Astrocyte (in vitro differentiated cells and primary cell): ENCODE data around the gene SHC4. TPM values are rescaled to one million over a fixed set of nuclear protein-coding genes. Genes with fewer than 3 reads are reported as not detected.

Experiments used
- DNase-seq: peaks from one replicate; pipeline ENCODE4 v3.0.0-alpha.2; 2010; ENCODE audit warnings: low read depth
- FAIRE-seq: peaks from 2 replicates; lab custom pipeline; 2011; peaks lifted over from hg19 to GRCh38; lab: Jason Lieb, UNC
- H2AFZ ChIP-seq: 2 replicates; pipeline ENCODE4 v1.6.0; 2012; ENCODE audit warnings: low read depth, low read length, inconsistent platforms
- H3K27ac ChIP-seq: 2 replicates; pipeline ENCODE4 v1.5.1; 2011; ENCODE audit warnings: low read depth, low read length, inconsistent platforms
- H3K27me3 ChIP-seq: 2 replicates; pipeline ENCODE4 v1.6.0; 2011; ENCODE audit warnings: low read length, inconsistent platforms; ENCODE audit not compliant: insufficient read depth
- H3K36me3 ChIP-seq: 2 replicates; pipeline ENCODE4 v1.5.1; 2011; ENCODE audit warnings: low read length, inconsistent platforms; ENCODE audit not compliant: insufficient read depth
- H3K4me1 ChIP-seq: 2 replicates; pipeline ENCODE4 v1.5.1; 2011; ENCODE audit warnings: low read length, inconsistent platforms; ENCODE audit not compliant: insufficient read depth
- H3K4me2 ChIP-seq: 2 replicates; pipeline ENCODE4 v1.6.0; 2012; ENCODE audit warnings: low read length, inconsistent platforms
- H3K4me3 ChIP-seq: 2 replicates; pipeline ENCODE4 v1.5.1; 2011; ENCODE audit warnings: low read depth, mild to moderate bottlenecking, low read length, inconsistent platforms; ENCODE audit not compliant: insufficient read depth
- H3K79me2 ChIP-seq: 2 replicates; pipeline ENCODE4 v1.6.0; 2012; ENCODE audit warnings: mild to moderate bottlenecking, low read length, inconsistent platforms; ENCODE audit not compliant: insufficient read depth
- H3K9ac ChIP-seq: 2 replicates; pipeline ENCODE4 v1.6.0; 2012; ENCODE audit warnings: mild to moderate bottlenecking, low read length, inconsistent platforms
- H3K9me3 ChIP-seq: 2 replicates; pipeline ENCODE4 v1.5.1; 2012; ENCODE audit warnings: low read depth, mild to moderate bottlenecking, low read length, inconsistent platforms; ENCODE audit not compliant: insufficient read depth
- H4K20me1 ChIP-seq: 2 replicates; pipeline ENCODE4 v1.6.0; 2012; ENCODE audit warnings: low read length, inconsistent platforms; ENCODE audit not compliant: insufficient read depth
- H3K27ac Mint-ChIP-seq: one replicate; pipeline ENCODE4 v1.8.0; 2021; ENCODE audit warnings: mild to moderate bottlenecking, mixed read lengths; ENCODE audit not compliant: unreplicated experiment
- H3K27me3 Mint-ChIP-seq: one replicate; pipeline ENCODE4 v1.8.0; 2021; ENCODE audit warnings: low read depth, mixed read lengths; ENCODE audit not compliant: unreplicated experiment
- H3K36me3 Mint-ChIP-seq: one replicate; pipeline ENCODE4 v1.8.0; 2021; ENCODE audit warnings: low read depth, mixed read lengths; ENCODE audit not compliant: unreplicated experiment
- H3K4me1 Mint-ChIP-seq: one replicate; pipeline ENCODE4 v1.8.0; 2021; ENCODE audit warnings: low read depth, mixed read lengths; ENCODE audit not compliant: unreplicated experiment
- H3K4me3 Mint-ChIP-seq: one replicate; pipeline ENCODE4 v1.8.0; 2021; ENCODE audit warnings: mild to moderate bottlenecking, moderate library complexity, mixed read lengths; ENCODE audit not compliant: unreplicated experiment
- H3K9me3 Mint-ChIP-seq: one replicate; pipeline ENCODE4 v1.8.0; 2021; ENCODE audit warnings: mild to moderate bottlenecking, mixed read lengths; ENCODE audit not compliant: unreplicated experiment
- CTCF ChIP-seq: IDR thresholded peaks from 2 replicates; pipeline ENCODE4 v1.5.1; 2011; ENCODE audit warnings: low read depth, mild to moderate bottlenecking, inconsistent platforms, low read length, moderate library complexity; ENCODE audit not compliant: insufficient read depth
- EZH2 ChIP-seq: IDR thresholded peaks from 2 replicates; pipeline ENCODE4 v1.6.1; 2012; ENCODE audit warnings: mild to moderate bottlenecking, low read length, inconsistent platforms; ENCODE audit not compliant: insufficient read depth
- total RNA-seq: library from RNA; stranded (reverse); gene quantifications from 2 replicates; pipeline ENCODE4 v1.2.1, GENCODE V29; 2021

SHC4 gene
- total RNA-seq, 1 donor from 2014 or later = 2.7 TPM

- Histone ChIP-seq H3K79me2 (no peaks in the 10 kb centered on the region), H3K9ac (no peak overlapping the region), H3K4me2 (no peak overlapping the region), H3K27ac (no peak overlapping the region), H3K27me3 (no peaks in the 10 kb centered on the region), H3K4me1 (no peaks in the 10 kb centered on the region), H3K9me3 (no peaks in the 10 kb centered on the region), H3K36me3 (peaks cover 7% of the 10 kb centered on the region), H4K20me1 (no peaks in the 10 kb centered on the region), H3K4me3 (no peak overlapping the region), H2AFZ (no peak overlapping the region)
- Mint-ChIP-seq H3K4me1 (peaks cover 3% of the 10 kb centered on the region), H3K9me3 (no peaks in the 10 kb centered on the region), H3K27ac (no peak overlapping the region), H3K27me3 (no peaks in the 10 kb centered on the region), H3K4me3 (no peak overlapping the region), H3K36me3 (peaks cover 1% of the 10 kb centered on the region)
- TF ChIP-seq EZH2 (no peak), CTCF (no peak)
- FAIRE-seq (no peak), DNase-seq (no peak)
These were observed 182.1 kb downstream of the SHC4 start for GRCh38 chr15:48781481-48782081.

GRCh38 chr15:48781017-48781416, 182.7 kb downstream of the SHC4 start:
- Histone ChIP-seq H3K27ac (no peak overlapping the region), H3K27me3 (no peaks in the 10 kb centered on the region), H3K9me3 (no peaks in the 10 kb centered on the region), H2AFZ (no peak overlapping the region), H3K4me2 (no peak overlapping the region), H3K4me3 (no peak overlapping the region), H3K4me1 (no peaks in the 10 kb centered on the region), H3K79me2 (no peaks in the 10 kb centered on the region), H3K9ac (no peak overlapping the region), H3K36me3 (peaks cover 7% of the 10 kb centered on the region), H4K20me1 (no peaks in the 10 kb centered on the region)
- Mint-ChIP-seq H3K4me1 (peaks cover 3% of the 10 kb centered on the region), H3K27me3 (no peaks in the 10 kb centered on the region), H3K36me3 (peaks cover 1% of the 10 kb centered on the region), H3K4me3 (no peak overlapping the region), H3K9me3 (no peaks in the 10 kb centered on the region), H3K27ac (no peak overlapping the region)
- no peak for DNase-seq
- FAIRE-seq = no peak
- TF ChIP-seq EZH2 (no peak), CTCF (no peak)

GRCh38 chr15:48778331-48778730, 185.4 kb downstream of the SHC4 start:
- FAIRE-seq = no peak
- H3K27me3 Mint-ChIP-seq = no peaks in the 10 kb centered on the region
- no peak overlapping the region for H2AFZ ChIP-seq
- no peaks in the 10 kb centered on the region for H3K27me3 ChIP-seq
- no peak overlapping the region for H3K4me3 Mint-ChIP-seq
- no peak overlapping the region for H3K9ac ChIP-seq
- H3K27ac Mint-ChIP-seq = no peak overlapping the region
- no peaks in the 10 kb centered on the region for H3K9me3 ChIP-seq
- DNase-seq = peak; percentile 25
- no peaks in the 10 kb centered on the region for H3K9me3 Mint-ChIP-seq
- TF ChIP-seq EZH2 (no peak), CTCF (no peak)
- peaks cover 1% of the 10 kb centered on the region for H3K36me3 Mint-ChIP-seq
- H3K4me3 ChIP-seq = no peak overlapping the region
- peaks cover 3% of the 10 kb centered on the region for H3K4me1 ChIP-seq
- H3K4me1 Mint-ChIP-seq = peaks cover 14% of the 10 kb centered on the region
- no peak overlapping the region for H3K4me2 ChIP-seq
- H3K36me3 ChIP-seq = peaks cover 7% of the 10 kb centered on the region
- no peaks in the 10 kb centered on the region for H4K20me1 ChIP-seq
- H3K27ac ChIP-seq = peak overlapping the region; percentile 13
- H3K79me2 ChIP-seq = no peaks in the 10 kb centered on the region
